Mesodermal cell (in vitro differentiated cells): ENCODE data around the gene TBCA.
A peak's percentile ranks its signal among the peaks of the same experiment; 100 is the strongest.

Experiments
- H3K27ac ChIP-seq: 2 replicates; pipeline ENCODE4 v1.7.0; 2013; ENCODE audit warnings: mild to moderate bottlenecking, low read depth, low read length, moderate library complexity; ENCODE audit not compliant: severe bottlenecking
- H3K36me3 ChIP-seq: 2 replicates; pipeline ENCODE4 v1.7.1; 2013; ENCODE audit warnings: mild to moderate bottlenecking, low read length, moderate library complexity; ENCODE audit not compliant: control insufficient read depth, insufficient read depth
- H3K4me1 ChIP-seq: one replicate; pipeline ENCODE4 v1.7.1; 2013; ENCODE audit warnings: mild to moderate bottlenecking, low read length; ENCODE audit not compliant: insufficient read depth, control insufficient read depth, poor library complexity, severe bottlenecking
- H3K4me3 ChIP-seq: 2 replicates; pipeline ENCODE4 v1.7.0; 2013; ENCODE audit warnings: low read length, control low read depth, mild to moderate bottlenecking; ENCODE audit not compliant: insufficient read depth, poor library complexity, severe bottlenecking; ENCODE audit errors: extremely low read depth
- H3K9me3 ChIP-seq: 2 replicates; pipeline ENCODE4 v1.7.1; 2013; ENCODE audit warnings: mild to moderate bottlenecking, low read length, moderate library complexity; ENCODE audit not compliant: control insufficient read depth
- WGBS, 2 experiments: methylation state at CpG; one replicate each; pipeline ENCODE4 v1.1.5; 2013; ENCODE audit warnings: missing lambda C conversion rate in 2 of 2; ENCODE audit not compliant: insufficient coverage in 2 of 2; 5-methylcytosine and 5-hydroxymethylcytosine counted together

Gene TBCA

GRCh38 chr5:77663090-77663863, 112.9 kb downstream of the TBCA start:
- WGBS, 2 experiments: 71 to 100% methylated on average over 1 of the region's 7 CpGs
- H3K4me3 ChIP-seq: no peak overlapping the region
- no peak overlapping the region for H3K27ac ChIP-seq
- no peaks in the 10 kb centered on the region for H3K9me3 ChIP-seq
- H3K36me3 ChIP-seq: no peaks in the 10 kb centered on the region
- H3K4me1 ChIP-seq: no peaks in the 10 kb centered on the region

- H3K4me3 ChIP-seq: no peak overlapping the region
- H3K4me1 ChIP-seq: no peaks in the 10 kb centered on the region
Observed at GRCh38 chr5:77662635-77663034, 113.5 kb downstream of the TBCA start.

GRCh38 chr5:77658662-77659061, 117.5 kb downstream of the TBCA start:
- H3K36me3 ChIP-seq: no peaks in the 10 kb centered on the region
- no peaks in the 10 kb centered on the region for H3K4me1 ChIP-seq
- H3K9me3 ChIP-seq: no peaks in the 10 kb centered on the region
- no peak overlapping the region for H3K4me3 ChIP-seq
- H3K27ac ChIP-seq: no peak overlapping the region

More at GRCh38 chr5:77662635-77663034, 113.5 kb downstream of the TBCA start:
- H3K9me3 ChIP-seq: no peaks in the 10 kb centered on the region
- no peaks in the 10 kb centered on the region for H3K36me3 ChIP-seq
- no peak overlapping the region for H3K27ac ChIP-seq

GRCh38 chr5:77651343-77651742, 124.8 kb downstream of the TBCA start:
- Histone ChIP-seq H3K36me3 (no peaks in the 10 kb centered on the region), H3K4me1 (no peaks in the 10 kb centered on the region), H3K9me3 (no peaks in the 10 kb centered on the region), H3K27ac (no peak overlapping the region), H3K4me3 (no peak overlapping the region)
- 79 to 92% methylated on average over 2 of the region's 2 CpGs for WGBS, 2 experiments

GRCh38 chr5:77650686-77651085, 125.5 kb downstream of the TBCA start:
- Histone ChIP-seq H3K27ac (no peak overlapping the region), H3K4me1 (no peaks in the 10 kb centered on the region), H3K36me3 (no peaks in the 10 kb centered on the region), H3K9me3 (no peaks in the 10 kb centered on the region), H3K4me3 (no peak overlapping the region)
- 67 to 80% methylated on average over 1 of the region's 1 CpG for WGBS, 2 experiments

- H3K9me3 ChIP-seq: no peaks in the 10 kb centered on the region
- H3K27ac ChIP-seq: no peak overlapping the region
- no peaks in the 10 kb centered on the region for H3K36me3 ChIP-seq
- no peaks in the 10 kb centered on the region for H3K4me1 ChIP-seq
- WGBS, 2 experiments: 87% methylated on average over 2 of the region's 2 CpGs; no CpG with 5 or more reads in 1 of the 2 experiments
- no peak overlapping the region for H3K4me3 ChIP-seq
Observed at GRCh38 chr5:77649776-77650175, 126.4 kb downstream of the TBCA start.

GRCh38 chr5:77645995-77646639, 130.0 kb downstream of the TBCA start:
- H3K4me3 ChIP-seq: no peak overlapping the region
- 30 to 31% methylated on average over 2 to 6 of the region's 11 CpGs for WGBS, 2 experiments
- H3K36me3 ChIP-seq: no peaks in the 10 kb centered on the region
- H3K4me1 ChIP-seq: no peaks in the 10 kb centered on the region
- no peak overlapping the region for H3K27ac ChIP-seq
- no peaks in the 10 kb centered on the region for H3K9me3 ChIP-seq

- no peak overlapping the region for H3K27ac ChIP-seq
- 0 to 1% methylated on average over 36 to 55 of the region's 80 CpGs for WGBS, 2 experiments
- no peaks in the 10 kb centered on the region for H3K36me3 ChIP-seq
- H3K4me3 ChIP-seq: peak overlapping the region; percentile 16
- H3K9me3 ChIP-seq: no peaks in the 10 kb centered on the region
- no peaks in the 10 kb centered on the region for H3K4me1 ChIP-seq
Observed at GRCh38 chr5:77645158-77645994, 130.8 kb downstream of the TBCA start.

GRCh38 chr5:77644371-77645157, 131.6 kb downstream of the TBCA start:
- Histone ChIP-seq H3K9me3 (no peaks in the 10 kb centered on the region), H3K4me3 (no peak overlapping the region), H3K27ac (no peak overlapping the region), H3K4me1 (no peaks in the 10 kb centered on the region), H3K36me3 (no peaks in the 10 kb centered on the region)
- WGBS, 2 experiments: 1% methylated on average over 13 to 16 of the region's 33 CpGs

GRCh38 chr5:77643654-77644370, 132.3 kb downstream of the TBCA start:
- H3K4me1 ChIP-seq: no peaks in the 10 kb centered on the region
- no peak overlapping the region for H3K4me3 ChIP-seq
- H3K9me3 ChIP-seq: no peaks in the 10 kb centered on the region
- no peaks in the 10 kb centered on the region for H3K36me3 ChIP-seq
- 1% methylated on average over 12 to 19 of the region's 28 CpGs for WGBS, 2 experiments
- H3K27ac ChIP-seq: no peak overlapping the region
